Activated CD8-positive, alpha-beta T cell treated with anti-CD3 and anti-CD28 coated beads for 36 hours (primary cell): Measurements from ENCODE around the gene SPATA20. TPM values are rescaled to one million over a fixed set of nuclear protein-coding genes. Genes with fewer than 3 reads are reported as not detected.

Source experiments
- ATAC-seq: fragments of 200-7000 bp; cut with Tn5 transposase; one replicate; pipeline ENCODE4 v1.10.0; 2021; ENCODE audit warnings: mild to moderate bottlenecking, moderate library complexity
- CTCF ChIA-PET: fragments of 350-600 bp; sonication (Branson Sonifier 250); formaldehyde crosslinking; loops from one replicate; lab custom pipeline; 2021; ENCODE audit warnings: antibody characterized with exemption; lab: Charles Lee
- POLR2A ChIA-PET: fragments of 350-600 bp; sonication (Branson Sonifier 250); formaldehyde crosslinking; loops from one replicate; lab custom pipeline; 2021; ENCODE audit warnings: antibody characterized with exemption; lab: Charles Lee
- DNase-seq: peaks from one replicate; pipeline ENCODE4 v3.0.0-alpha.2; 2020
- H3K27ac Mint-ChIP-seq: one replicate; pipeline ENCODE4 v1.8.0; 2021; ENCODE audit warnings: mild to moderate bottlenecking, mixed read lengths
- H3K27me3 Mint-ChIP-seq: one replicate; pipeline ENCODE4 v1.8.0; 2021; ENCODE audit warnings: mixed read lengths
- H3K36me3 Mint-ChIP-seq: one replicate; pipeline ENCODE4 v1.8.0; 2021; ENCODE audit warnings: low read depth, mixed read lengths
- H3K4me1 Mint-ChIP-seq: one replicate; pipeline ENCODE4 v1.8.0; 2021; ENCODE audit warnings: low read depth, mixed read lengths
- H3K4me3 Mint-ChIP-seq: one replicate; pipeline ENCODE4 v1.8.0; 2021; ENCODE audit warnings: mild to moderate bottlenecking, moderate library complexity, mixed read lengths
- H3K9me3 Mint-ChIP-seq: one replicate; pipeline ENCODE4 v1.8.0; 2021; ENCODE audit warnings: mixed read lengths
- CTCF ChIP-seq: fragments of 200-600 bp; IDR thresholded peaks from one replicate; pipeline ENCODE4 v1.8.0; 2022; ENCODE audit warnings: antibody characterized with exemption, mild to moderate bottlenecking
- intact Hi-C: fragments of 100-400 bp; cut with micrococcal nuclease; formaldehyde crosslinking; loops from one replicate; pipeline ENCODE4 v1.10.0; 2022
- total RNA-seq, 2 experiments: library from RNA; stranded (reverse); gene quantifications; one replicate each; pipeline ENCODE4 v1.2.3, GENCODE V29; 2021

Gene SPATA20
- total RNA-seq, 2 experiments from 2014 or later, result 29.0 to 36.2 TPM

- ChIA-PET POLR2A (interaction anchor here (0.5 kb wide), 1 partner anchor 41 kb away, joined by 3 read pairs; no protein-coding TSS in a partner anchor), CTCF (interaction anchor here (1.2 to 2.6 kb wide), 5 partner anchors 11 to 69 kb away, joined by 4 to 11 read pairs (median 5); no protein-coding TSS in a partner anchor)
- Mint-ChIP-seq H3K27ac (no peak overlapping the region), H3K4me3 (no peak overlapping the region), H3K4me1 (peaks cover 19% of the 10 kb centered on the region), H3K9me3 (no peaks in the 10 kb centered on the region), H3K27me3 (peaks cover 64% of the 10 kb centered on the region), H3K36me3 (no peaks in the 10 kb centered on the region)
- ATAC-seq, result no peak
- no peak for DNase-seq
- intact Hi-C loops, result no loop called here
- TF ChIP-seq CTCF, result no peak
Measured at GRCh38 chr17:50561746-50562141, 14.8 kb downstream of the SPATA20 start.

- intact Hi-C loops, result no loop called here
- H3K36me3 Mint-ChIP-seq, result no peaks in the 10 kb centered on the region
- no peak overlapping the region for H3K27ac Mint-ChIP-seq
- ChIA-PET CTCF (interaction anchor here (0.5 to 2.6 kb wide), 10 partner anchors 10 to 1164 kb away, joined by 3 to 11 read pairs (median 4); no protein-coding TSS in a partner anchor), POLR2A (interaction anchor here (0.7 to 2.1 kb wide), 3 partner anchors 11 to 22 kb away, joined by 3 to 11 read pairs (median 3); no protein-coding TSS in a partner anchor)
- peaks cover 19% of the 10 kb centered on the region for H3K4me1 Mint-ChIP-seq
- ATAC-seq, result no peak
- peaks cover 67% of the 10 kb centered on the region for H3K27me3 Mint-ChIP-seq
- peak; percentile 51 for DNase-seq
- H3K9me3 Mint-ChIP-seq, result no peaks in the 10 kb centered on the region
- H3K4me3 Mint-ChIP-seq, result no peak overlapping the region
- no peak for TF ChIP-seq CTCF
Measured at GRCh38 chr17:50562242-50563091, 15.5 kb downstream of the SPATA20 start.

GRCh38 chr17:50563092-50563511, 16.1 kb downstream of the SPATA20 start:
- Mint-ChIP-seq H3K9me3 (no peaks in the 10 kb centered on the region), H3K27me3 (peaks cover 62% of the 10 kb centered on the region), H3K4me3 (no peak overlapping the region), H3K36me3 (no peaks in the 10 kb centered on the region), H3K4me1 (peaks cover 19% of the 10 kb centered on the region), H3K27ac (no peak overlapping the region)
- POLR2A ChIA-PET, result interaction anchor here (0.7 to 2.1 kb wide), 3 partner anchors 12 to 22 kb away, joined by 3 to 11 read pairs (median 3); no protein-coding TSS in a partner anchor
- intact Hi-C loops, result no loop called here
- no peak for ATAC-seq
- peak; percentile 42 for DNase-seq
- peak; percentile 17 for TF ChIP-seq CTCF
- CTCF ChIA-PET, result interaction anchor here (0.5 to 2.6 kb wide), 9 partner anchors 10 to 1165 kb away, joined by 3 to 11 read pairs (median 4); no protein-coding TSS in a partner anchor

- CTCF ChIA-PET, result no interaction called here
- Mint-ChIP-seq H3K4me1 (peaks cover 6% of the 10 kb centered on the region), H3K9me3 (no peaks in the 10 kb centered on the region), H3K27ac (no peak overlapping the region), H3K27me3 (peaks cover 48% of the 10 kb centered on the region), H3K4me3 (no peak overlapping the region), H3K36me3 (no peaks in the 10 kb centered on the region)
- ATAC-seq (no peak), DNase-seq (peak; percentile 39)
- intact Hi-C loops, result no loop called here
- POLR2A ChIA-PET, result interaction anchor here (0.7 kb wide), 1 partner anchor 76 kb away, joined by 4 read pairs; no protein-coding TSS in a partner anchor
- no peak for TF ChIP-seq CTCF
Measured at GRCh38 chr17:50564916-50565315, 17.9 kb downstream of the SPATA20 start.
